ENCODE results near the gene CEP70. TPM values are rescaled to one million over a fixed set of nuclear protein-coding genes. Genes with fewer than 3 reads are reported as not detected.

CEP70 gene
- total RNA-seq, 4 donors from 2014 or later = 27.7 to 53.8 (median 43.5) TPM

GRCh38 chr3:138479438-138479863, 114.6 kb downstream of the CEP70 start:
- no peak for ATAC-seq

GRCh38 chr3:138477801-138478200, 116.3 kb downstream of the CEP70 start:
- no peak for ATAC-seq
- no peak overlapping the region for H3K27ac ChIP-seq
- WGBS, 2 donors (ENCODE audit: low coverage in 1 of 2) = 93 to 94% methylated on average over 3 of the region's 3 CpGs
- H3K9me3 ChIP-seq = no peaks in the 10 kb centered on the region
- H3K4me3 ChIP-seq = no peak overlapping the region
- H3K4me1 ChIP-seq = no peaks in the 10 kb centered on the region
- no peaks in the 10 kb centered on the region for H3K27me3 ChIP-seq
- no peaks in the 10 kb centered on the region for H3K36me3 ChIP-seq
- TF ChIP-seq POLR2A (IDR thresholded peaks at IDR 0.05) = no peak

More at GRCh38 chr3:138479438-138479863, 114.6 kb downstream of the CEP70 start:
- Histone ChIP-seq H3K27ac (no peak overlapping the region), H3K9me3 (peaks cover 0 to 2% (median 0%) of the 10 kb centered on the region in 3 donors), H3K36me3 (no peaks in the 10 kb centered on the region), H3K27me3 (no peaks in the 10 kb centered on the region), H3K4me1 (no peaks in the 10 kb centered on the region), H3K4me3 (no peak overlapping the region)
- 45 to 49% methylated on average over 3 to 4 of the region's 4 CpGs for WGBS, 2 donors (ENCODE audit: low coverage in 1 of 2)
- no peak for TF ChIP-seq POLR2AphosphoS5 (IDR thresholded peaks at IDR 0.05)
- TF ChIP-seq CTCF (IDR thresholded peaks at IDR 0.05) = peak in 1 of 4 experiments; percentile 37
- TF ChIP-seq EP300 (IDR thresholded peaks at IDR 0.05) = no peak

GRCh38 chr3:138477120-138477519, 116.9 kb downstream of the CEP70 start:
- Histone ChIP-seq H3K9me3 (no peaks in the 10 kb centered on the region), H3K27me3 (no peaks in the 10 kb centered on the region), H3K27ac (no peak overlapping the region), H3K36me3 (no peaks in the 10 kb centered on the region), H3K4me3 (no peak overlapping the region), H3K4me1 (no peaks in the 10 kb centered on the region)
- ATAC-seq = no peak
- no peak for TF ChIP-seq POLR2A (IDR thresholded peaks at IDR 0.05)
- TF ChIP-seq CTCF (IDR thresholded peaks at IDR 0.05) = no peak
- no peak for TF ChIP-seq EP300 (IDR thresholded peaks at IDR 0.05)
- no peak for TF ChIP-seq POLR2AphosphoS5 (IDR thresholded peaks at IDR 0.05)

GRCh38 chr3:138476526-138476925, 117.5 kb downstream of the CEP70 start:
- Histone ChIP-seq H3K4me1 (no peaks in the 10 kb centered on the region), H3K9me3 (no peaks in the 10 kb centered on the region), H3K27ac (no peak overlapping the region), H3K27me3 (no peaks in the 10 kb centered on the region), H3K36me3 (no peaks in the 10 kb centered on the region), H3K4me3 (no peak overlapping the region)
- no peak for TF ChIP-seq CTCF (IDR thresholded peaks at IDR 0.05)
- no peak for TF ChIP-seq POLR2A (IDR thresholded peaks at IDR 0.05)
- no peak for TF ChIP-seq POLR2AphosphoS5 (IDR thresholded peaks at IDR 0.05)
- no peak for TF ChIP-seq EP300 (IDR thresholded peaks at IDR 0.05)
- WGBS, 2 donors (ENCODE audit: low coverage in 1 of 2) = 92 to 96% methylated on average over 2 of the region's 2 CpGs
- ATAC-seq = no peak

DNA sequence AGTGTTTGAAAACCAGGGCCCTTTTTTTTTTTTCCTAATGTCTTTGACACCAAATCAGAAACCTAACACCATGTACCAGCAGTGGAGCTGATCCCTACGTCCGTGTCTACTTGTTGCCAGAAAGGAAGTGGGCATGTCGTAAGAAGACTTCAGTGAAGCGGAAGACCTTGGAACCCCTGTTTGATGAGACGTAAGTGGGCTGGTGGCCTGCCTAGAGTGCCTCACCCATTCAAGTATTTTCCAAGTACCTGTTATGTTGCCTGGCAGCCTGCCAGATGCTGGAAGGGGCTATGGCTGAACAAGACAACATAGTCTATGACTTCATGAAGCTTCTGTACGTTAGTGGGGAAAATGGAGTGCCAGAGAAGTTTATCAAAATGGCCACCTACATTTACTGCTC, 119.9 kb downstream of the CEP70 start:
- Histone ChIP-seq H3K9me3 (no peaks in the 10 kb centered on the region), H3K27me3 (no peaks in the 10 kb centered on the region), H3K27ac (no peak overlapping the region), H3K4me1 (no peaks in the 10 kb centered on the region), H3K4me3 (no peak overlapping the region), H3K36me3 (no peaks in the 10 kb centered on the region)
- 63 to 76% methylated on average over 3 to 6 of the region's 6 CpGs for WGBS, 2 donors (ENCODE audit: low coverage in 1 of 2)
- ATAC-seq = no peak
- TF ChIP-seq CTCF (IDR thresholded peaks at IDR 0.05) (no peak), POLR2A (IDR thresholded peaks at IDR 0.05) (no peak), POLR2AphosphoS5 (IDR thresholded peaks at IDR 0.05) (no peak)

Measured in gastroesophageal sphincter (tissue), 4 donors.